Hepatocyte (in vitro differentiated cells): ENCODE measurements around the gene RIPOR2. TPM values are rescaled to one million over a fixed set of nuclear protein-coding genes. Genes with fewer than 3 reads are reported as not detected.
"Not testable (repeated sequence)": the region's sequence is repeated elsewhere in the genome, so short reads cannot be mapped to it uniquely, and the experiment has no call there.

ENCODE experiments used
- DNase-seq: peaks from one replicate; pipeline ENCODE4 v3.0.0-alpha.2; 2016; ENCODE audit warnings: low spot score
- H2AFZ ChIP-seq: fragments of 200-600 bp; sonication (generic); 2 replicates; pipeline ENCODE4 v1.6.0; 2016; ENCODE audit warnings: antibody characterized with exemption, mild to moderate bottlenecking
- H3K27ac ChIP-seq: fragments of 200-600 bp; sonication (generic); 2 replicates; pipeline ENCODE4 v1.5.1; 2016; ENCODE audit warnings: mild to moderate bottlenecking
- H3K27me3 ChIP-seq: fragments of 200-600 bp; sonication (generic); 2 replicates; pipeline ENCODE4 v1.6.1; 2016
- H3K36me3 ChIP-seq: fragments of 200-600 bp; sonication (generic); replicated peaks from 2 replicates; pipeline ENCODE4 v1.5.1; 2016; ENCODE audit warnings: low read depth; ENCODE audit not compliant: insufficient read depth
- H3K4me1 ChIP-seq: fragments of 200-600 bp; sonication (generic); 2 replicates; pipeline ENCODE4 v1.5.1; 2016; ENCODE audit warnings: mild to moderate bottlenecking, moderate library complexity; ENCODE audit not compliant: insufficient read depth
- H3K4me2 ChIP-seq: fragments of 200-600 bp; sonication (generic); 2 replicates; pipeline ENCODE4 v1.6.0; 2016
- H3K4me3 ChIP-seq: fragments of 200-600 bp; sonication (generic); 2 replicates; pipeline ENCODE4 v1.5.1; 2016; ENCODE audit warnings: mild to moderate bottlenecking
- H3K79me2 ChIP-seq: fragments of 200-600 bp; sonication (generic); 2 replicates; pipeline ENCODE4 v1.6.0; 2017; ENCODE audit warnings: mild to moderate bottlenecking
- H3K9me2 ChIP-seq: fragments of 200-600 bp; sonication (generic); replicated peaks from 2 replicates; pipeline ENCODE4 v1.6.0; 2017; ENCODE audit warnings: mild to moderate bottlenecking; ENCODE audit not compliant: insufficient read depth
- H3K9me3 ChIP-seq: fragments of 200-600 bp; sonication (generic); 2 replicates; pipeline ENCODE4 v1.5.1; 2016; ENCODE audit warnings: low read depth, mild to moderate bottlenecking
- H4K20me1 ChIP-seq: fragments of 200-600 bp; sonication (generic); 2 replicates; pipeline ENCODE4 v1.6.0; 2016; ENCODE audit warnings: mild to moderate bottlenecking; ENCODE audit not compliant: insufficient read depth, poor library complexity, severe bottlenecking
- EZH2 ChIP-seq: fragments of 200-600 bp; sonication (generic); IDR thresholded peaks from 2 replicates; pipeline ENCODE4 v1.6.1; 2016; ENCODE audit warnings: antibody characterized with exemption, mild to moderate bottlenecking, borderline replicate concordance
- EZH2phosphoT487 ChIP-seq: fragments of 200-600 bp; sonication (generic); IDR thresholded peaks from one replicate; pipeline ENCODE4 v1.6.1; 2018; ENCODE audit warnings: antibody characterized with exemption, mild to moderate bottlenecking, low read depth, moderate library complexity; ENCODE audit not compliant: unreplicated experiment, severe bottlenecking
- WGBS: methylation state at CpG from one replicate; pipeline ENCODE4 v1.1.6; 2016; ENCODE audit warnings: low lambda C conversion rate; ENCODE audit errors: missing lambda C conversion rate; 5-methylcytosine and 5-hydroxymethylcytosine counted together
- polyA plus RNA-seq: library from polyadenylated mRNA; unstranded; fragments of >200 nt; fragmentation: Nextera tagmentation; extraction: Ambion mirVana; gene quantifications from 2 replicates; pipeline ENCODE4 v1.2.1, GENCODE V29; 2016
- total RNA-seq: library from RNA; depleted of rRNA; stranded (reverse); fragments of >200 nt; gene quantifications from 2 replicates; pipeline ENCODE4 v1.2.3, GENCODE V29; 2014
- TF ChIP-seq, protein P1 (sequence below): fragments of 200-600 bp; sonication (generic); IDR thresholded peaks from 2 replicates; pipeline ENCODE4 v1.5.1; 2016; ENCODE audit warnings: antibody characterized with exemption, mild to moderate bottlenecking; ENCODE audit not compliant: poor library complexity

The RIPOR2 gene
- total and polyA plus RNA-seq, 2 experiments from 2014 or later: 11.8 to 17.3 TPM

DNA sequence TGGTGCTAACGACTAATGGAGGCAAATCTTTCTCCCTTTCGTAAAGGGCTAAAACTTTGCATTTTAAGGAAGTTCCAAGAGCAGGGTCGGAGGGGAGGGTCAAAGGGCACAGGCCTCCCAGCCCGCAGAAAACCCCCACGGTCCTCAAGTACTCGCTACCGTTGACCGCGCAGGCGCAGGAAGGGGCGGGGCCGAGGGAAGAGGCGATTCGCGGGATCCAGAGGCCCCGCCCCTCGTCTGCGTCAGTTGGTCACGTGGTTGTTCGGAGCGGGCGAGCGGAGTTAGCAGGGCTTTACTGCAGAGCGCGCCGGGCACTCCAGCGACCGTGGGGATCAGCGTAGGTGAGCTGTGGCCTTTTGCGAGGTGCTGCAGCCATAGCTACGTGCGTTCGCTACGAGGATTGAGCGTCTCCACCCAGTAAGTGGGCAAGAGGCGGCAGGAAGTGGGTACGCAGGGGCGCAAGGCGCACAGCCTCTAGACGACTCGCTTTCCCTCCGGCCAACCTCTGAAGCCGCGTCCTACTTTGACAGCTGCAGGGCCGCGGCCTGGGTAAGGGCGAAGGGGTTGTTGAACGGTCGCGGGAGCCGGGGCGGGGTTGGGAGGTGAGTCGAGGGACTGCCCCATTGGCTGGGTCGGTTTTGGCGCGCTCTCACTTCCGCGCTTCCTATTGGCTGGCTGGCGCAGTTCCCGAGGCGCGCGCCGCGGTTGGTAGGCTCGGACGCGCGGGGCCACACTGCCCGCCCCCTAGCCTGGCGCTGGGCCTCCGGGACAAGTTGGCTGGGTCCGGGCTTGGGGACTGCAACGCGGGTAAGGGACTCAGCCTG lies 160.9 kb downstream of the RIPOR2 start, which contains the start of gene GMNN:
GMNN (plus strand) TSS at position 242 of the 824 bp plus-strand sequence. CDS start 2,310 bp downstream, outside the sequence.
- Histone ChIP-seq H2AFZ (peak within 1 kb of the TSS; percentile 97), H3K36me3 (no peaks in the 10 kb centered on the region), H3K4me3 (peak within 1 kb of the TSS; percentile 96), H3K4me2 (peak within 1 kb of the TSS; percentile 79), H3K79me2 (peaks cover 42% of the 10 kb centered on the region), H3K9me3 (no peaks in the 10 kb centered on the region), H3K27me3 (no peaks in the 10 kb centered on the region), H3K4me1 (peaks cover 10% of the 10 kb centered on the region), H3K9me2 (no peaks in the 10 kb centered on the region), H3K27ac (peak within 1 kb of the TSS; percentile 91), H4K20me1 (no peaks in the 10 kb centered on the region)
- DNase-seq: peak; percentile 99
- 2% methylated on average over 73 of the region's 75 CpGs for WGBS
- no peak for TF ChIP-seq EZH2
- no peak for TF ChIP-seq EZH2phosphoT487
- TF ChIP-seq, protein P1, sequence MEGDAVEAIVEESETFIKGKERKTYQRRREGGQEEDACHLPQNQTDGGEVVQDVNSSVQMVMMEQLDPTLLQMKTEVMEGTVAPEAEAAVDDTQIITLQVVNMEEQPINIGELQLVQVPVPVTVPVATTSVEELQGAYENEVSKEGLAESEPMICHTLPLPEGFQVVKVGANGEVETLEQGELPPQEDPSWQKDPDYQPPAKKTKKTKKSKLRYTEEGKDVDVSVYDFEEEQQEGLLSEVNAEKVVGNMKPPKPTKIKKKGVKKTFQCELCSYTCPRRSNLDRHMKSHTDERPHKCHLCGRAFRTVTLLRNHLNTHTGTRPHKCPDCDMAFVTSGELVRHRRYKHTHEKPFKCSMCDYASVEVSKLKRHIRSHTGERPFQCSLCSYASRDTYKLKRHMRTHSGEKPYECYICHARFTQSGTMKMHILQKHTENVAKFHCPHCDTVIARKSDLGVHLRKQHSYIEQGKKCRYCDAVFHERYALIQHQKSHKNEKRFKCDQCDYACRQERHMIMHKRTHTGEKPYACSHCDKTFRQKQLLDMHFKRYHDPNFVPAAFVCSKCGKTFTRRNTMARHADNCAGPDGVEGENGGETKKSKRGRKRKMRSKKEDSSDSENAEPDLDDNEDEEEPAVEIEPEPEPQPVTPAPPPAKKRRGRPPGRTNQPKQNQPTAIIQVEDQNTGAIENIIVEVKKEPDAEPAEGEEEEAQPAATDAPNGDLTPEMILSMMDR: no peak

DNA sequence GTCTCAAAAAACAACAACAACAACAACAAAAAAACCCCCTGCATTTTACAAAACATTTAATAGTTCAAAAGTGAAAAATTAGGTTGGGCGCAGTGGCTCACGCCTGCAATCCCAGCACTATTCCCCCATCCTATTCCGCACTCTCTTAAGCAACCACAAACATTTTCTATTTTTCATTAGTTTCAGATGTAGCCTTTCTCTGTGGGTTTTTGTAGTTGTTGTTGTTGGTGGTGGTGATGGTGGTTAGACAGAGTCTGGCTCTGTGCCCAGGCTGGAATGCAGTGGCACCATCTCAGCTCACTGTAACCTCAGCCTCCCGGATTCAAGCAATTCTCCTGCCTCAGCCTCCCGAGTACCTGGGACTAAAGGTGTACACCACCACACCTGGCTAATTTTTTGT lies 167.4 kb downstream of the RIPOR2 start:
- Histone ChIP-seq H3K36me3 (no peaks in the 10 kb centered on the region), H3K79me2 (no peaks in the 10 kb centered on the region), H3K4me2 (no peak overlapping the region), H3K4me1 (peaks cover 4% of the 10 kb centered on the region), H4K20me1 (no peaks in the 10 kb centered on the region), H3K9me2 (no peaks in the 10 kb centered on the region), H3K9me3 (no peaks in the 10 kb centered on the region), H3K27me3 (no peaks in the 10 kb centered on the region), H3K27ac (no peak overlapping the region), H3K4me3 (no peak overlapping the region), H2AFZ (no peak overlapping the region)
- TF ChIP-seq EZH2phosphoT487: no peak
- DNase-seq: no peak
- 98% methylated on average over 5 of the region's 5 CpGs for WGBS

DNA sequence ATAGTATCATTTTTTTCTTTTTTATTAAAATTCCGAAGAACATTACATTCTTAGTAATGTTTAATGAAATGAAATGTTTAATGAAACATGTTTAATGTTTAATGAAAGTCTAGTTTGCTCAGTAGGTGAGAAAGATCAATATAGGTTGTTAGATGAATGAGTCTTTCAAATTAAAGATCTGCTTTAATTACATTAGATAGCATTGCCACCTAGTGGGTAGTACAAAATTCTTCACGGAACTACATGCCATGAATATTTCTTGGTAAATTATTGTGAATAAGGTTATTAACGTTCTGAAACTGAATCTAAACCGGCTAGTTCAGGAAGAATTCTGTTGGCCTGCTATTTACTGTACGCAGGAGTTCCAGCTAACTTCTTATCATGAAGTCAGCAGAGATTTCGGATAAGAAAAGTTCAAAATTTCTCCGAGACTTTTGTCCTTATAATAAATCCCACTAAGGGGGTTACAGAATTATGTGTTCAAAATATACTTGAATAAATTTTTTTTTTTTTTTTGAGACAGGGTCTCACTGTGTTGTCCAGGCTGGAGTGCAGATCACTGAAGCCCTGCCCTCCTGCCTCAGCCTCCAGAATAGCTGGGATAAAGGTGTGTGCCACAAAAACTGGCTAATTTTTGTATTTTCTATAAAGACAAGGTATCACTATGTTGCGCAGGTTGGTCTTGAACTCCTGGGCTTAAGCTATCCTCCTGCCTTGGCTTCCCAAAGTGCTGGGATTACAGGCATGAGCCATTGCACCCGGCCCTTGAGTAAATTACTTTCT lies 168.9 kb downstream of the RIPOR2 start:
- Histone ChIP-seq H3K79me2 (no peaks in the 10 kb centered on the region), H3K27ac (no peak overlapping the region), H3K9me3 (no peaks in the 10 kb centered on the region), H4K20me1 (no peaks in the 10 kb centered on the region), H3K9me2 (no peaks in the 10 kb centered on the region), H3K4me2 (no peak overlapping the region), H3K4me1 (peaks cover 4% of the 10 kb centered on the region), H3K27me3 (no peaks in the 10 kb centered on the region), H3K36me3 (no peaks in the 10 kb centered on the region), H3K4me3 (no peak overlapping the region), H2AFZ (no peak overlapping the region)
- TF ChIP-seq, protein P1: peak; percentile 50
- TF ChIP-seq EZH2 (no peak), EZH2phosphoT487 (no peak)
- 75% methylated on average over 9 of the region's 9 CpGs for WGBS
- DNase-seq: peak; percentile 28

DNA sequence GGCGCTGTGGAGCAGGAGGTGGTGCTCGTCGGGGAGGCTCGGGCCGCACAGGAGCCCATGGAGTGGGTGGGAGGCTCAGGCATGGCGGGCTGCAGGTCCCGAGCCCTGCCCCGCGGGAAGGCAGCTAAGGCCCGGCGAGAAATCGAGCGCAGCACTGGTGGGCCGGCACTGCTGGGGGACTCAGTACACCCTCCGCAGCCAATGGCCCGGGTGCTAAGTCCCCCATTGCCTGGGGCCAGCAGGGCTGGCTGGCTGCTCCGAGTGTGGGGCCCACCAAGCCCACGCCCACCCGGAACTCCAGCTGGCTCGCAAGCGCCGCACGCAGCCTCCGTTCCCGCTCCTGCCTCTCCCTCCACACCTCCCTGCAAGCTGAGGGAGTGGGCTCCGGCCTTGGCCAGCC lies 169.8 kb downstream of the RIPOR2 start:
- H4K20me1 ChIP-seq, H3K9me3 ChIP-seq, H3K4me3 ChIP-seq, DNase-seq, H3K79me2 ChIP-seq, H2AFZ ChIP-seq, H3K9me2 ChIP-seq, H3K27ac ChIP-seq, H3K36me3 ChIP-seq, H3K4me2 ChIP-seq, H3K27me3 ChIP-seq, H3K4me1 ChIP-seq: not testable (repeated sequence)
- 98% methylated on average over 11 of the region's 26 CpGs for WGBS

DNA sequence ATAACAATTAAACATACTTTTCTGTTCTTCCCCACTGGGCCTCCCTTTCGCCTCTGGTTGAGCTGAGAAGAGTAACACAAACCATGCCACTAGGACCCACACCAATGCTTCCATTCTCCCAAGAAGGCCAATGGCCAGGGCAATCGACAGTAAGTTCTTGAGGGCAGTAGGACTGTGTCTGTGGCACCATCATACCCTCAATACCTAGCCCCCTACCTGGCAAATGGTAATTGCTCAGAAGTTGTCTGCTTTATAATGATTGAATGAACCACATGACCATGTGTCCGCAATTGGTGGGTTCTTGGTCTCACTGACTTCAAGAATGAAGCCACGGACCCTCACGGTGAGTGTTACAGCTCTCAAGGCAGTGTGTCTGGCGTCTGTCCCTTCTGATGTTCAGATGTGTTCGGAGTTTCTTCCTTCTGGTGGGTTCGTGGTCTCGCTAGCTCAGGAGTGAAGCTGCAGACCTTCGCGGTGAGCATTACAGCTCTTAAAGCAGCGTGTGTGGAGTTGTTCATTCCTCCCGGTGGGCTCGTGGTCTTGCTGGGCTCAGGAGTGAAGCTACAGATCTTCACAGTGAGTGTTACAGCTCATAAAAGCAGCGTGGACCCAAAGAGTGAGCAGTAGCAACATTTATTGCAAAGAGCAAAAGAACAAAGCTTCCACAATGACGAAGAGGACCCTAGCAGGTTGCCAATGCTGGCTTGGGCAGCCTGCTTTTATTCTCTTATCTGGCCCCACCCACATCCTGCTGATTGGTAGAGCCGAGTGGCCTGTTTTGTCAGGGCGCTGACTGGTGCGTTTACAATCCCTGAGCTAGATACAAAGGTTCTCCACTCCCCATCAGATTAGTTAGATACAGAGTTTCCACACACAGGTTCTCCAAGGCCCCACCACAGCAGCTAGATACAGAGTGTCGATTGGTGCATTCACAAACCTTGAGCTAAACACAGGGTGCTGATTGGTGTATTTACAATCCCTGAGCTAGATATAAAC lies 170.6 kb downstream of the RIPOR2 start:
- H2AFZ ChIP-seq, H3K79me2 ChIP-seq, H3K27me3 ChIP-seq, H3K4me1 ChIP-seq, DNase-seq, H3K9me2 ChIP-seq, H3K36me3 ChIP-seq, H3K9me3 ChIP-seq, H3K4me3 ChIP-seq, H3K27ac ChIP-seq, H3K4me2 ChIP-seq, H4K20me1 ChIP-seq: not testable (repeated sequence)
- WGBS: 95% methylated on average over 20 of the region's 20 CpGs
